Nephron progenitor cell (in vitro differentiated cells): Measurements from ENCODE around the gene PLEKHF1.
A peak's percentile ranks its signal among the peaks of the same experiment; 100 is the strongest.

Source experiments
- DNase-seq: peaks from one replicate; pipeline ENCODE4 v3.0.0; 2021
- H3K27ac Mint-ChIP-seq: 2 replicates; pipeline ENCODE4 v1.8.0; 2021; ENCODE audit warnings: mild to moderate bottlenecking, moderate library complexity, mixed read lengths
- H3K27me3 Mint-ChIP-seq: 2 replicates; pipeline ENCODE4 v1.8.0; 2021; ENCODE audit warnings: mild to moderate bottlenecking, low read depth, mixed read lengths; ENCODE audit not compliant: poor library complexity
- H3K36me3 Mint-ChIP-seq: 2 replicates; pipeline ENCODE4 v1.8.0; 2021; ENCODE audit warnings: low read depth, mixed read lengths
- H3K4me1 Mint-ChIP-seq: 2 replicates; pipeline ENCODE4 v1.8.0; 2021; ENCODE audit warnings: mixed read lengths
- H3K4me3 Mint-ChIP-seq: 2 replicates; pipeline ENCODE4 v1.8.0; 2021; ENCODE audit warnings: mild to moderate bottlenecking, moderate library complexity, mixed read lengths
- H3K9me3 Mint-ChIP-seq: 2 replicates; pipeline ENCODE4 v1.8.0; 2021; ENCODE audit warnings: mild to moderate bottlenecking, moderate library complexity, mixed read lengths
- CTCF ChIP-seq: fragments of 200-600 bp; sonication (generic); IDR thresholded peaks from 2 replicates; pipeline ENCODE4 v1.5.0; 2021; ENCODE audit warnings: antibody characterized with exemption

The PLEKHF1 gene

GRCh38 chr19:29677001-29677817 is 11.9 kb downstream of the PLEKHF1 start:
- H3K27ac Mint-ChIP-seq, result peak overlapping the region; percentile 71
- no peak for DNase-seq
- H3K4me1 Mint-ChIP-seq, result peaks cover 33% of the 10 kb centered on the region
- H3K27me3 Mint-ChIP-seq, result peaks cover 4% of the 10 kb centered on the region
- no peak for TF ChIP-seq CTCF
- H3K36me3 Mint-ChIP-seq, result no peaks in the 10 kb centered on the region
- no peak overlapping the region for H3K4me3 Mint-ChIP-seq
- H3K9me3 Mint-ChIP-seq, result no peaks in the 10 kb centered on the region

GRCh38 chr19:29678484-29679106 is 13.3 kb downstream of the PLEKHF1 start:
- DNase-seq, result no peak

GRCh38 chr19:29679598-29680210 is 14.4 kb downstream of the PLEKHF1 start:
- Mint-ChIP-seq H3K27ac (peak overlapping the region; percentile 64), H3K4me3 (no peak overlapping the region), H3K4me1 (peaks cover 39% of the 10 kb centered on the region), H3K9me3 (no peaks in the 10 kb centered on the region), H3K27me3 (no peaks in the 10 kb centered on the region), H3K36me3 (no peaks in the 10 kb centered on the region)
- DNase-seq, result no peak
- no peak for TF ChIP-seq CTCF

More at GRCh38 chr19:29678484-29679106, 13.3 kb downstream of the PLEKHF1 start:
- no peak overlapping the region for H3K4me3 Mint-ChIP-seq
- no peaks in the 10 kb centered on the region for H3K36me3 Mint-ChIP-seq
- H3K4me1 Mint-ChIP-seq, result peaks cover 35% of the 10 kb centered on the region
- no peaks in the 10 kb centered on the region for H3K9me3 Mint-ChIP-seq
- no peak overlapping the region for H3K27ac Mint-ChIP-seq
- TF ChIP-seq CTCF, result no peak
- no peaks in the 10 kb centered on the region for H3K27me3 Mint-ChIP-seq

GRCh38 chr19:29680447-29680846 is 15.2 kb downstream of the PLEKHF1 start:
- TF ChIP-seq CTCF, result no peak
- H3K4me3 Mint-ChIP-seq, result no peak overlapping the region
- no peak overlapping the region for H3K27ac Mint-ChIP-seq
- H3K4me1 Mint-ChIP-seq, result peaks cover 44% of the 10 kb centered on the region
- H3K27me3 Mint-ChIP-seq, result peaks cover 3% of the 10 kb centered on the region
- no peak for DNase-seq
- no peaks in the 10 kb centered on the region for H3K36me3 Mint-ChIP-seq
- no peaks in the 10 kb centered on the region for H3K9me3 Mint-ChIP-seq

- Mint-ChIP-seq H3K36me3 (no peaks in the 10 kb centered on the region), H3K4me1 (peaks cover 45% of the 10 kb centered on the region), H3K27me3 (peaks cover 6% of the 10 kb centered on the region)
These were observed 15.7 kb downstream of the PLEKHF1 start for GRCh38 chr19:29680937-29681336.

More at GRCh38 chr19:29680937-29681336, 15.7 kb downstream of the PLEKHF1 start:
- Mint-ChIP-seq H3K27ac (no peak overlapping the region), H3K4me3 (no peak overlapping the region), H3K9me3 (no peaks in the 10 kb centered on the region)
- no peak for TF ChIP-seq CTCF
- no peak for DNase-seq
